Measurements from ENCODE around the gene TNFRSF18. TPM values are rescaled to one million over a fixed set of nuclear protein-coding genes. Genes with fewer than 3 reads are reported as not detected.

Gene TNFRSF18
- total and polyA plus RNA-seq, 4 donors = 0.17 to 0.24 (median 0.19) TPM; not detected in 1

- no peak for DNase-seq (ENCODE audit: low spot score)
- H3K9me3 ChIP-seq (ENCODE audit: control insufficient read depth in 4 of 4, low read length in 3 of 4) = no peaks in the 10 kb centered on the region
- H3K27me3 ChIP-seq (ENCODE audit: control insufficient read depth in 4 of 4, insufficient read depth in 4 of 4, low read length in 3 of 4) = no peaks in the 10 kb centered on the region
- H3K4me1 ChIP-seq (ENCODE audit: control insufficient read depth in 4 of 4, insufficient read depth in 4 of 4, low read length in 3 of 4) = peaks cover 9 to 28% (median 15%) of the 10 kb centered on the region in 4 donors
- no peaks in the 10 kb centered on the region for H3K36me3 ChIP-seq (ENCODE audit: control insufficient read depth in 4 of 4, insufficient read depth in 3 of 4, low read depth in 1 of 4, low read length in 3 of 4)
- no peak overlapping the region for H3K9ac ChIP-seq (ENCODE audit: low read depth in 1 of 2, low read length in 2 of 2)
- no peak overlapping the region for H3K4me3 ChIP-seq (ENCODE audit: low read depth in 1 of 3, low read length in 3 of 3)
- H3K27ac ChIP-seq (ENCODE audit: low read depth in 1 of 2, low read length in 2 of 2) = no peak overlapping the region
- TF ChIP-seq HNF4G (IDR thresholded peaks at IDR 0.05) (no peak), ZBTB33 (IDR thresholded peaks at IDR 0.05) (no peak), FOXA1 (IDR thresholded peaks at IDR 0.05) (no peak), HNF4A (conservative IDR thresholded peaks at IDR 0.05) (no peak), EGR1 (IDR thresholded peaks at IDR 0.05; ENCODE audit: low read depth in 2 of 2) (no peak), SP1 (IDR thresholded peaks at IDR 0.05) (no peak), YY1 (IDR thresholded peaks at IDR 0.05) (no peak)
- TF ChIP-seq, protein P1, sequence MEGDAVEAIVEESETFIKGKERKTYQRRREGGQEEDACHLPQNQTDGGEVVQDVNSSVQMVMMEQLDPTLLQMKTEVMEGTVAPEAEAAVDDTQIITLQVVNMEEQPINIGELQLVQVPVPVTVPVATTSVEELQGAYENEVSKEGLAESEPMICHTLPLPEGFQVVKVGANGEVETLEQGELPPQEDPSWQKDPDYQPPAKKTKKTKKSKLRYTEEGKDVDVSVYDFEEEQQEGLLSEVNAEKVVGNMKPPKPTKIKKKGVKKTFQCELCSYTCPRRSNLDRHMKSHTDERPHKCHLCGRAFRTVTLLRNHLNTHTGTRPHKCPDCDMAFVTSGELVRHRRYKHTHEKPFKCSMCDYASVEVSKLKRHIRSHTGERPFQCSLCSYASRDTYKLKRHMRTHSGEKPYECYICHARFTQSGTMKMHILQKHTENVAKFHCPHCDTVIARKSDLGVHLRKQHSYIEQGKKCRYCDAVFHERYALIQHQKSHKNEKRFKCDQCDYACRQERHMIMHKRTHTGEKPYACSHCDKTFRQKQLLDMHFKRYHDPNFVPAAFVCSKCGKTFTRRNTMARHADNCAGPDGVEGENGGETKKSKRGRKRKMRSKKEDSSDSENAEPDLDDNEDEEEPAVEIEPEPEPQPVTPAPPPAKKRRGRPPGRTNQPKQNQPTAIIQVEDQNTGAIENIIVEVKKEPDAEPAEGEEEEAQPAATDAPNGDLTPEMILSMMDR (IDR thresholded peaks at IDR 0.05; ENCODE audit: low read depth, low read length, missing input control) = no peak
- TF ChIP-seq, protein P2, sequence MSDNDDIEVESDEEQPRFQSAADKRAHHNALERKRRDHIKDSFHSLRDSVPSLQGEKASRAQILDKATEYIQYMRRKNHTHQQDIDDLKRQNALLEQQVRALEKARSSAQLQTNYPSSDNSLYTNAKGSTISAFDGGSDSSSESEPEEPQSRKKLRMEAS (IDR thresholded peaks at IDR 0.05) = no peak
- TF ChIP-seq, protein P3, sequence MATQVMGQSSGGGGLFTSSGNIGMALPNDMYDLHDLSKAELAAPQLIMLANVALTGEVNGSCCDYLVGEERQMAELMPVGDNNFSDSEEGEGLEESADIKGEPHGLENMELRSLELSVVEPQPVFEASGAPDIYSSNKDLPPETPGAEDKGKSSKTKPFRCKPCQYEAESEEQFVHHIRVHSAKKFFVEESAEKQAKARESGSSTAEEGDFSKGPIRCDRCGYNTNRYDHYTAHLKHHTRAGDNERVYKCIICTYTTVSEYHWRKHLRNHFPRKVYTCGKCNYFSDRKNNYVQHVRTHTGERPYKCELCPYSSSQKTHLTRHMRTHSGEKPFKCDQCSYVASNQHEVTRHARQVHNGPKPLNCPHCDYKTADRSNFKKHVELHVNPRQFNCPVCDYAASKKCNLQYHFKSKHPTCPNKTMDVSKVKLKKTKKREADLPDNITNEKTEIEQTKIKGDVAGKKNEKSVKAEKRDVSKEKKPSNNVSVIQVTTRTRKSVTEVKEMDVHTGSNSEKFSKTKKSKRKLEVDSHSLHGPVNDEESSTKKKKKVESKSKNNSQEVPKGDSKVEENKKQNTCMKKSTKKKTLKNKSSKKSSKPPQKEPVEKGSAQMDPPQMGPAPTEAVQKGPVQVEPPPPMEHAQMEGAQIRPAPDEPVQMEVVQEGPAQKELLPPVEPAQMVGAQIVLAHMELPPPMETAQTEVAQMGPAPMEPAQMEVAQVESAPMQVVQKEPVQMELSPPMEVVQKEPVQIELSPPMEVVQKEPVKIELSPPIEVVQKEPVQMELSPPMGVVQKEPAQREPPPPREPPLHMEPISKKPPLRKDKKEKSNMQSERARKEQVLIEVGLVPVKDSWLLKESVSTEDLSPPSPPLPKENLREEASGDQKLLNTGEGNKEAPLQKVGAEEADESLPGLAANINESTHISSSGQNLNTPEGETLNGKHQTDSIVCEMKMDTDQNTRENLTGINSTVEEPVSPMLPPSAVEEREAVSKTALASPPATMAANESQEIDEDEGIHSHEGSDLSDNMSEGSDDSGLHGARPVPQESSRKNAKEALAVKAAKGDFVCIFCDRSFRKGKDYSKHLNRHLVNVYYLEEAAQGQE (IDR thresholded peaks at IDR 0.05) = no peak
- TF ChIP-seq, protein P4, sequence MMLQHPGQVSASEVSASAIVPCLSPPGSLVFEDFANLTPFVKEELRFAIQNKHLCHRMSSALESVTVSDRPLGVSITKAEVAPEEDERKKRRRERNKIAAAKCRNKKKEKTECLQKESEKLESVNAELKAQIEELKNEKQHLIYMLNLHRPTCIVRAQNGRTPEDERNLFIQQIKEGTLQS (IDR thresholded peaks at IDR 0.05) = no peak
- 65% methylated on average over 48 of the region's 48 CpGs for WGBS
These were observed 31.7 kb upstream of the TNFRSF18 start for GRCh38 chr1:1237874-1238701.
